Cardiac muscle cell (in vitro differentiated cells and primary cell): ENCODE measurements around the gene APOBEC2. TPM values are rescaled to one million over a fixed set of nuclear protein-coding genes. Genes with fewer than 3 reads are reported as not detected.
"Not testable (repeated sequence)": the region's sequence is repeated elsewhere in the genome, so short reads cannot be mapped to it uniquely, and the experiment has no call there.

ENCODE experiments used
- DNase-seq, 2 donors: peaks; one replicate each; pipeline versions ENCODE4 v3.0.0 to v3.0.0-alpha.2; 2010 to 2017; ENCODE audit warnings: low read depth in 1 of 2, low spot score in 1 of 2
- H3K27ac ChIP-seq: fragments of 200-600 bp; sonication (generic); 2 replicates; pipeline ENCODE4 v1.5.1; 2016
- H3K27me3 ChIP-seq: fragments of 200-600 bp; sonication (generic); 2 replicates; pipeline ENCODE4 v1.6.0; 2016; ENCODE audit warnings: control low read depth
- H3K36me3 ChIP-seq: fragments of 200-600 bp; sonication (generic); 2 replicates; pipeline ENCODE4 v1.5.1; 2016; ENCODE audit warnings: control low read depth
- H3K4me1 ChIP-seq: fragments of 200-600 bp; sonication (generic); 2 replicates; pipeline ENCODE4 v1.8.1; 2017; ENCODE audit warnings: low read depth, mild to moderate bottlenecking, mixed run types
- H3K4me3 ChIP-seq: fragments of 200-600 bp; sonication (generic); 2 replicates; pipeline ENCODE4 v1.5.1; 2016; ENCODE audit warnings: mild to moderate bottlenecking
- H3K9me3 ChIP-seq: fragments of 200-600 bp; sonication (generic); 2 replicates; pipeline ENCODE4 v1.5.1; 2017; ENCODE audit warnings: low read depth, mild to moderate bottlenecking, control low read depth
- CTCF ChIP-seq: IDR thresholded peaks from 2 replicates; pipeline ENCODE4 v1.5.1; 2012; ENCODE audit warnings: low read depth, mild to moderate bottlenecking, low read length
- polyA plus RNA-seq: library from polyadenylated mRNA; unstranded; fragments of >200 nt; fragmentation: Nextera tagmentation; extraction: Ambion mirVana; gene quantifications from 2 replicates; pipeline ENCODE4 v1.2.1, GENCODE V29; 2016
- total RNA-seq: library from RNA; depleted of rRNA; stranded (reverse); fragments of >200 nt; gene quantifications from 2 replicates; pipeline ENCODE4 v1.2.3, GENCODE V29; 2016

Gene APOBEC2
- total and polyA plus RNA-seq, 2 experiments from 2014 or later = 135 to 156 TPM

GRCh38 chr6:41013466-41014153, 39.4 kb upstream of the APOBEC2 start:
- TF ChIP-seq CTCF = no peak
- DNase-seq = no peak
- Histone ChIP-seq H3K27me3 (no peaks in the 10 kb centered on the region), H3K9me3 (no peaks in the 10 kb centered on the region), H3K4me1 (no peaks in the 10 kb centered on the region), H3K27ac (no peak overlapping the region), H3K36me3 (no peaks in the 10 kb centered on the region), H3K4me3 (no peak overlapping the region)

GRCh38 chr6:41014780-41015179, 38.2 kb upstream of the APOBEC2 start:
- Histone ChIP-seq H3K27me3 (no peaks in the 10 kb centered on the region), H3K4me1 (no peaks in the 10 kb centered on the region), H3K4me3 (no peak overlapping the region), H3K36me3 (no peaks in the 10 kb centered on the region), H3K27ac (no peak overlapping the region), H3K9me3 (no peaks in the 10 kb centered on the region)
- TF ChIP-seq CTCF = no peak
- no peak for DNase-seq

- not testable (repeated sequence) for H3K9me3 ChIP-seq
Observed at GRCh38 chr6:41015860-41016259, 37.1 kb upstream of the APOBEC2 start.

GRCh38 chr6:41017663-41018062, 35.3 kb upstream of the APOBEC2 start:
- DNase-seq = no peak
- Histone ChIP-seq H3K4me3 (no peak overlapping the region), H3K27ac (no peak overlapping the region), H3K4me1 (no peaks in the 10 kb centered on the region), H3K27me3 (no peaks in the 10 kb centered on the region), H3K9me3 (no peaks in the 10 kb centered on the region), H3K36me3 (no peaks in the 10 kb centered on the region)
- no peak for TF ChIP-seq CTCF

More at GRCh38 chr6:41015860-41016259, 37.1 kb upstream of the APOBEC2 start:
- H3K4me1 ChIP-seq, H3K4me3 ChIP-seq, H3K27me3 ChIP-seq, H3K36me3 ChIP-seq, H3K27ac ChIP-seq, DNase-seq: not testable (repeated sequence)

GRCh38 chr6:41021832-41022231, 31.2 kb upstream of the APOBEC2 start:
- Histone ChIP-seq H3K27me3 (no peaks in the 10 kb centered on the region), H3K4me1 (no peaks in the 10 kb centered on the region), H3K4me3 (no peak overlapping the region), H3K9me3 (no peaks in the 10 kb centered on the region), H3K36me3 (no peaks in the 10 kb centered on the region), H3K27ac (no peak overlapping the region)
- peak; percentile 6 for TF ChIP-seq CTCF
- DNase-seq = peak; percentile 25 to 40

- no peaks in the 10 kb centered on the region for H3K9me3 ChIP-seq
- no peaks in the 10 kb centered on the region for H3K36me3 ChIP-seq
- H3K27ac ChIP-seq = no peak overlapping the region
- peak in 1 of 2 donors; percentile 13 for DNase-seq
- H3K4me1 ChIP-seq = peaks cover 2% of the 10 kb centered on the region
- H3K4me3 ChIP-seq = no peak overlapping the region
- no peaks in the 10 kb centered on the region for H3K27me3 ChIP-seq
- TF ChIP-seq CTCF = no peak
Observed at GRCh38 chr6:41022294-41022693, 30.7 kb upstream of the APOBEC2 start.
